Cerebellar nuclear complex (tissue), 1 donor: ENCODE results near the gene HEATR3.

Experiments
- DNase-seq, 2 experiments: peaks; one replicate each; lab custom pipeline; 2025; lab: John Stamatoyannopoulos, UW

Gene HEATR3, protein sequence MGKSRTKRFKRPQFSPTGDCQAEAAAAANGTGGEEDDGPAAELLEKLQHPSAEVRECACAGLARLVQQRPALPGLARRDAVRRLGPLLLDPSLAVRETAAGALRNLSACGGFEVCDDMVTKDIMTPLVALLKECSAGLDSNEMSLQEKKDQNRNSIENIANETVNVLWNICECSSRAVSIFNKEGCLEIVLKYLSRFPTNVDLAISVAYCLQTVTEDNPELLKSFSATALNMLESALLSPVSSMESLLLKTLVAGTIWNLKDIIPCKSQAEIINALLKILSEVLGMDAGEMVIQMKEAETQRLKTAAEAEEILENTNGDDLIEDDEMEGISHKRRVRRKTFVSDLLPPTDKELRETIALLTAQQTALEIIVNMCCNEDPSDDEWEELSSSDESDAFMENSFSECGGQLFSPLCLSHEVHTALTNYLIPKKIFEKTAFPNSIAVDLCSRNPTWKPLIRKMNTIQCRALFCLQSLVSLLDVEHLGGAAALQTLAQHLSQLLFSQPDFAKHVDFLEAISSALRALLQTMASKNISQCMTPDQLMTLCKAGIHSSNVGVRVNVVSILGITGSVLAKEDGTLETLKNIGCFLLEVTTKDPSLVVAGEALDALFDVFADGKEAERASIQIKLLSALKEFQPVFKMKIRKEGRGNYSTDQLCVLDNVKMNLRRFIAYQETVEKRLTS

DNA sequence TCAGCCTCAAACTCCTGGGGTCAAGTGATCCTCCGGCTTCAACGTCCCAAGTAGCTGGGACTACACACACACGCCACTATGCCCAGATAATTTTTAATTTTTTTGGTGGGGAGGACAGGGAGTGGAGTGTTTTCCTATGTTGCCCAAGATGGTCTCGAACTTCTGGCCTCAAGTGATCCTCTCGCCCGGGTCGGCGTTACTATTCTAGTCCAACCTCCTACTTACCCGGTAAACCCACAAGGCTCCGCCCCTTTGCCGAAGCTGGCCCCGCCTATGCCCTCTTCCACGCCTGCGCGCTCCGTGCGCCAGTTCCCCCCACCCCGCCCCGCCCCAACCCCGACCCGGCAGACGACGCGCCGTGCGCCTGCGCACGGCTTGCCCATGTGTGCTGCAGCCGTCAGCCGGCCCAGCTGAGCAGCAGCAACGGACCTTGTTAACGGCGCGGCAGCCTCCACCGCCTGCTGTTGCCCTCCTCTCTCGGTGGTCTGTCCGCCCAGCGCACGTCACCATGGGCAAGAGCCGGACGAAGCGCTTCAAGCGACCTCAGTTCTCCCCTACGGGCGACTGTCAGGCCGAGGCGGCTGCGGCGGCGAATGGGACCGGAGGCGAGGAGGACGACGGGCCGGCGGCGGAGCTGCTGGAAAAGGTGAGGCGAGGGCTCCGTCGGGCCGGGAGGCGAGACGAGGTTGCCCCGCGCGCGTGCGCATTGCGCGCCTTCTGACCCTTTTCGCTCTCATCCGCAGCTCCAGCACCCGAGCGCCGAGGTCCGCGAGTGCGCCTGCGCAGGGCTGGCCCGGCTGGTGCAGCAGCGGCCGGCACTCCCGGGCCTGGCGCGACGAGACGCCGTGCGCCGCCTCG, at the start of gene HEATR3:
Gene HEATR3, plus strand, starts transcription at position 347 of the 858 bp plus-strand sequence. Its CDS starts 162 bp downstream, at position 509.
- peak in 1 of 2 experiments; percentile 55 for DNase-seq

DNA sequence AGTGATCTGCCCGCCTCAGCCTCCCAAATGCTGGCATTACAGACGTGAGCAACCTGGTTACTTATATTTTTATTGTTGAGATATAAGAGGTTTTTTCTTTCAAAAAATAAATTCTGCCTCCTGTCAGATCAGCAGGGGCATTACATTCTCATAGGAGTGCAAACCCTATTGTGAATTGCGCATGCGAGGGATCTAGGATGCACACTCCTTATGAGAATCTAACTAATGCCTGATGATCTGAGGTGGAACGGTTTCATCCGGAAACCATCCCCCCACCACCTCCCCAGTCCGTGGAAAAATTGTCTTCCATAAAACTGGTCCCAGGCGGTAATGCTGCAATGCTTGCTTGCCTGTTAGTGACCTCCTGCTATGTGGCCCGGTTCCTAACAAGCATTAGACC, 48.2 kb upstream of the HEATR3 start:
- DNase-seq, result no peak

DNA sequence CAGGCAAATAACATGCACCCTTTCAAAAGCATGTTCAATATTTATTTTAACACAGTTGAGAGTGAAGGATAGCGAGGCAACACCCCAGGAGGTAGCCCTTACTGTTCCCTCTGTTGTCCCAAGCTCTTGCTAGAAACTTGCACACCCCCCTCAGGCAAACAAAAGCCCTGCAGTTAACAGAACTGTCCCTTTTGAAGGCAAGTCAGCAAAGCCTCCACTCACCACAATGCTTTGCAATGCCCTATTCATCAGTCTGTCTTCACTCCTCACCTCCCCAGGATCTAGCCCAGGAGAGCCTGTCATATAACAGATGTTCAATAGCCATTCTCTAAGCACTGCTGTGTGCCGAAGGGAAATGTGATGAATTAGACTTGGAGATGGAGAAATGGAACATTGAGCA, 44.2 kb upstream of the HEATR3 start:
- DNase-seq, result no peak

DNA sequence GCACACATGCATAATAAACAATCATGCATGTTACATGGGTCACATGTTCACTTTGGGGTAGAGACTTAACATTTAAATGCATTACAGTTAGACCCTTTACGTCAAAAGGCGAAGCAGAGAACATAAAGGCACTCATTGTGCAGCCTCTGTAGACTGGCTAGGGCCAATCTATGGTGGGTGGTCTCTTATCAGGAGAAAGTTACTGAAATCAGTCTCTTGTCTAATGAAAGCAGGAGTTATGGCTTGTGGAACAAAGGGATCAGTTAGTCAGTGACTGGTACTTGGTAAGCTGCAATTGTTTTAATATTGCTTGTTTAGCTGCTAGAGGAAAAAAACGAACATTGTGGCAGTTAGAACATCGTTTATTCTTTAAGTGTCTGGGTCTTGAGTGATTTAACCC, 42.1 kb upstream of the HEATR3 start:
- DNase-seq, result no peak

DNA sequence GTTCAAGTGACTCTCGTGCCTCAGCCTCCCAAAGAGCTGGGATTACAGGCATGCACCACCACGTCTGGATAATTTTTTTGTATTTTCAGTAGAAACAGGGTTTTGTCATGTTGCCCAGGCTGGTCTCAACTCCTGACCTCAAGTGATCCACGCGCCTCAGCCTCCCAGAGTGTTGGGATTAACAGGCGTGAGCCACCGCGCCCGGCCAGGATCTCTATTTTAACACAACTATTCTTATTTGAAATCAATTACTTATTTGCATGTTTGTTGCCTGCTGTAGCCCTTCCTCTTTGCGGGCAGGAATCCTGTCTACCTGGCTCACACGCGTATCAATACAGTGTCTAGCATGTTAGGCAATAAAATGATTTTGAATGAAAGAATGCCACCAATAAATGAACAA, 41.6 kb upstream of the HEATR3 start:
- no peak for DNase-seq

DNA sequence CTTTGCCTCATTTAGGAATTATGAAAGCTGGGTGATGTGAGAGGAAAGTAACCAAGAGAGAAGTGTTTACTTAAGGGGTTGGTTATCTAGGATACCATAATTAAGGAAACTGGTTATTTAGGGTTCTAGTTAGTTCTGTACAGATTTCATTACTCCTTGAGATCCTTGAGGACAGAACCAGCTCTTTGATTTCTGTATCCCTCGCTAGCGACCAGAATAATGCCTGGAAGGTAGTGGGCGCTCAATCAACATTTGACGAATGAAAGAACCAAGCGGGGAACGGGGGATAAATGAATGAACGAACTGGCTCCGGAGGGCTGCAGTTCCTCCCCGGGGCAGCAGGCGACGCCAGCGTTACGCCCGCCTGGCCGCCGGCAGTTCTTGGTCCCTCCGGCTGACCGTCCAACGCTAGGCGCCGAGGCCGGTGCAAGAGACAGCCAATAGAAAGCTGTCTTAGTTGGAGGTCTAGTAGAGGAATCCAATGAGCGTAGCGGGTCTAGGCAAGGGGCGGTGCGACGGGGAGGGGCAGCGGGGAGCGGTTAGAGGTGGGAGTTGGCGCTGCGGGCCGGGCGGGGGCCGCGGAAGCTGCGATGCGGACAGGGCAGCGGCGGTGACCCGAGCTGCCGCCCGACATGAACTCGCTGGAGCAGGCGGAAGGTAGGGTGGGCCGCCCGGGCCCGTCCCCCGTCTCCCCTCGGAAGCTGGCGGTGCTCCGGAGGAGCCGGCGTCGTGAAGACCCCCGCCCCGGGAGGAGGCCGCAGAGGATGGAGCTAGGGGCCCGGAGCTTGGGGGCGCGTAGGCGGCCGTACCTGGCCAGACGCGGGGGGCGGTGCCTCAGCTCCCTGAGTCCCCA, 40.9 kb upstream of the HEATR3 start, which contains the start of gene CNEP1R1:
Gene CNEP1R1, plus strand, starts transcription at position 542 of the 853 bp plus-strand sequence. Its CDS starts 91 bp downstream, at position 633.
- DNase-seq, result peak; percentile 60 to 83

DNA sequence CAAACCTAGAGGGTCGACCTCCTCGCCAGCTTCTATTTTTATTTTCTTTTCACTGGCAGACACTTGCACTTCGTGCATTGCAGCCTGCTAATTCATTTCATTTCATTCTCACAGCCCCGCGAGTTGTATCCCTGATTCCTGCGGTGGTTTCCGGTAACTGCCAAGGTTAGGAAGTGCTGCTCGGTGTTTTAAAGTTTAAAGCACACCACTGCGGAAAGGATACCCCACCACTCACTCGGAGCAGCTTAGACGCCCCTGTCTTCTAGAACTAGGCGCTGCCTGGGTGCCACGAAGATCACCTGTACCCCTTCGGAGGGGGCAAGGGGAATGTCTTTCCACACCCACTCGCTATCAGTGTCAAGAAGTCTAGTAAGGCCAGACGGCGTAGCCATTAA, 40.2 kb upstream of the HEATR3 start:
- no peak for DNase-seq

DNA sequence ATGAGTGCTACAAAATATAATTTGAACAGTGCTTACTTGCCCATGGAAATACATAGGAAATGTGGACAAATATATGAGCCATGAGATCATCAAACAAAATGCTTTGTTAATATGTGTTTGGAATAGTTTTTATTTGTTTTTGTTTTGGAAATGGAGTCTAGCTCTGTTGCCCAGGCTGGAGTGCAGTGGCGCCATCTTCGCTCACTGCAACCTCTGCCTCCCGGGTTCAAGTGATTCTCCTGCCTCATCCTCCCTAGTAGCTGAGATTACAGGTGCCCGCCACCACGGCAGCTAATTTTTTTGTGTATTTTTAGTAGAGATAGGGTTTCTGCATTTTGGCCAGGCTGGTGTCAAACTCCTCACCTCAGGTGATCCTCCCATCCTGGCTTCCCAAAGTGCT, 37.9 kb upstream of the HEATR3 start:
- no peak for DNase-seq

DNA sequence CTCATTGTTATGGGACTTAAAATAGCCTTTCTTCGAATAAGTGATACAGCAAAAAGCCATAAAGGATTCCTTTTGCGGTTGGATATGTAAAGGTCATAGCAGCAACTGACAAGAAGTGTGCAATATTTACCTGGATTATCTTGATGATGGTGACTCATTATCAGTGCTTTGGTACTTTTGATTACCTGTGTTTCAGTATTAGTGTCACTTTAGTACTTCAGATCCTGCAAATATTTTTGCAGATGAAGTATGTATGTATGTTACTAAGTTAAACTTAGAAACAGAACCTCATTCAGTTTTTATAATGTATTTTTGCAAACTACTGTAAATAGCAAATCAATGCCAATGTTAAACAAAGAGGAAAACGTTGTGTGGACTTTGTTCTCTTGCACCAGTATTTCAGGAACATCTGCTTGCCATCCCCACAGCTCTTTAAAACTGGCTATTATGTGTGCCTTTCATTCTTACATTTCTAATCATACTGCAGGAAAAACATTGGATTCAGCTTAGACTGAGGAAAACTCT, 30.2 kb upstream of the HEATR3 start:
- no peak for DNase-seq

DNA sequence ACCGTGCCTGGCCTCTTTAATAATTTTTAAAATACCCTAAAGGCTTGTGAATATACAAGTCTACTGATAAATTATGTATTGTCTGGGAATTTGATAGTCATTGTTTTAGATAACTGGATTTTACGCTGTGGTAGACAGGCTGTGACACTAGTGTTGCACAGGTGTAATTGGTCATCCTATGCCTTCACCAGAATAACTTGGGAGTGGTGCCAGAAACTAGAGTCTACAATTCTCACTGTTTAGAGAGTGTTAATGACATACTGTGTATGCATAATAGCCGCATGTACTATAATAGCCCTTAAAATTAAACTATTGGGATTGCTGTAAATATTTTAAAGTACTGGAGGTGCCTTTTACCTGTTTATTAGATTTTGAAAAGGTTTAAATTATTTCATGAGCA, 29.3 kb upstream of the HEATR3 start:
- no peak for DNase-seq

DNA sequence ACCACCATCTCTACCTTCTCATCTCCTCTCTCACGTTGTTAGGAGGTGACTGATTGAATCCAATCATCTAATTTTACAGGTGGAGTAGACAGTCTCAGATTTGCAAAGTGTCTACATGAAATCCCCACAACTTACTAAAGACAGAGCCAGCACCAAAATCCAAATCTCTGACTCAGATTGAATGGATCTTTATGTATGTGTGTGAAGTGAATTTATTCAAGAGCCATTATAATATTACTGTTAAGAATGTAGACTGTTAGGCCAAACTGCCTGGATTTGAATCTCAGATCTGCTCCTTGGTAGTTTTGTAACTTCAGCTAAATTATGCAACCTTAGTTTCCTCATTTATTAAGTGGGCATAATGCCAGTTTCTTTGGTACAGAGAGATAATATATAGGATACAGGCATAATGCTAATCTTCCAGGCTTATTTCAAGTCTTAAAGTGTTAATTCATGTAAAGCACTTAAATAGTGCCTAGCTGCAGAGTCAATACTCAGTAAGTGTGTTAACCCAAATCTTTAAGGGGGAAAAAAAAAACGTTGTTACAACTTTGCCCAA, 28.0 kb upstream of the HEATR3 start:
- DNase-seq, result no peak

DNA sequence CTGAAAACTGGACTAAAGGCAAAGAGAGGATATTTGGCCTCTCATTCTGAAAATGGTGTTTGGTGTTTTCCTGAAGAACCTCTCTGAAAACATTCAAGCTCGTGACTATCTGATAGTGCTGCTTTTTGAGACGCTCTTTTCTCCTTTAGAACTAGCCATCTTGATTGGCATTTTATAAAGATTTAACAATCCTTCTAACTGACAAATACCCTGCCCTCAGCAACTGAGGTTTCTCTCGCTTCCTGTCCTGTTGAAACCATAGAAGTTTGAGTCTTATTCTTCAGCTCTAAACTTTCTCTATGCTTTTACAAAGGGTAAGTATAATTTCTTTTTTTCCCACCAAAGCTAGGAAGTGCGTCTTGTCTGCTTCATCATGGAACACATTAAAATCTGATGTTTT, 27.5 kb upstream of the HEATR3 start:
- no peak for DNase-seq

DNA sequence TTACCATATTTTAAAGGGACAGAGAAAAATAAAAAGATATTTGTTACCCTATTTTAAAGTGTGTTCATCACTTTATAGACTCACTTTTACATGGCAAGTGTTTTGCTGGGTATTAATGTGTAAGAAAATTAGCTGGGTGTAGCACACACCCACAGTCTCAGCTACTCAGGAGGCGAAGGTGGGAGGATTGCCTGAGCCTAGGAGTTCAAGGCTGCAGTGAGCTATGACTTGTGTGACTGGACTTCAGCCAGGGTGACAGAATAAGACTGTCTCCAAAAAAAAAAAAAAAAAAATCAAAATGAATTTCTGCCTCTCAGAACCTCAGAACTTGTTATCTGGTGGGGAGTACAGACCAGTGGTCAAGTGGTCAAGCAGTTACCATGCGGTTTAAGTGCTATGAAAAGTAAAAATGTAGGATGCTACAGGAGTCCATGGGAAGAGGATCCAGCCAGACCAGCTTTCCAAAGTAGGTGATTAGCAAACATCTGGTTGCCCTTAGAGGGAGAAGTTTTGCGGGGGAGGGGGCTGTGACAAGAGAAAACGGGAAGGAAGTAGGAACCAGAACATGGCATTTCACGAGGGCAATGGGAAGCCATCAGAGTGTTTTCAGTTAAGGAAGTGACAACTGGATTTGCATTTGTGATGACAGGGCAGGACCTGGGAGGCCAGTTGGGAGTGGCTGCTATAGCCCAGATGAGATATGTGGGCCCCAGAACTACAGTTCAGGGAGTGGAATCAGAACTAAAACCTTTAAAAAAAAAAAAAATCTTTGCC, 26.8 kb upstream of the HEATR3 start:
- no peak for DNase-seq

DNA sequence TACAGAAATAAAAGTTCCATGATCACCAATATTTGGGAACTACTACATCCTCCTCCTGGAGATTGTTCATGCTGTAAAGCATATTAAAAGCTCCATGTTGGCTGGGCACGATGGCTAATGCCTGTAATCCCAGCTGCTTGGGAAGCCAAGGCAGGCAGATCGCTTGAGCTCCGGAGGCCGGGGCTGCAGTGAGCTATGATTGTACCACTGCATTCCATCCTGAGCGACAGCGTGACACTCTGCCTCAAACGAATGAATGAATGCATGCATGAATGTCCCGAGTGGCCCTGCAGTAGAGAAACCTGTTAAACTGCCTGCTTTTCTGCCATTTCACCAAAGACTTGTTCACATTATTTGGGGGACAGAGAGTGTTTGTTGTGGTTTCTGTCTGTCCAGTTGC, 25.8 kb upstream of the HEATR3 start:
- no peak for DNase-seq

DNA sequence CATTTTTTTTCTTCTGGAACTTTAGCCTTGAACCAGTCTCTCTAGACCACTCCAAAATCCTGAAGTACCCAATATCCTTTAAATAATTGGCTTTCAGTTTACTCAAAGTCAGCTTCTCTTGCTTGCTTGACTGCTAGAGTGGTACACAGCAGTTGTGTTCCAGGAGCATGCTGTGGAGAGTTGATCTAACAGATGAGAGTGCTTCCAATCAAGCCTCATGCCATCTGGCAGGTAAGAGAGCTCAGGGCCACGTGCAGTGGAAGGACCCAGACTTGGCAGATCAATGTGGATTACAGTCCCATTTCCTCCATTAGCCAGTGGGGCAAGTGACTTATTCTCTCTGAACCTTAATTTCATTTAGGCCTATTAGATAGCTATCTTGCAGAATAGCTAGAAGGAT, 25.1 kb upstream of the HEATR3 start:
- no peak for DNase-seq

DNA sequence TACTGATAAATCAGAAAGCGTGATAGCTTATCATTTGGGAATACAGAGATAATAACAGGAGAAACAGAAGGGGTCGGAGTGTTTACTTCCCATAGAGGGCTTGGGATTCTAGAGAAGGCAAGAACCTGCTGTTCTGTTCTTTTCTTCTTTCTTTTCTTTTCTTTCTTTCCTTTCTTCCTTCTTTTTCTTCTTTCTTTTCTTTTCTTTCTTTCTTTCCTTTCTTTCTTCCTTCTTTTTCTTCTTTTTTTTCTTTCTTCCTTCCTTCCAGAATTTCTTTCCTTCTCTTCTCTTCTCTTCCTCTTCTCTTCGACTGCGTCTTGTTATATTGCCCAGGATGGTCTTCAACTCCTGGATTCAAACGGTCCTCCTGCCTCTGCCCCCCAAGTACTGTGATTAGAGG, 22.4 kb upstream of the HEATR3 start:
- no peak for DNase-seq

DNA sequence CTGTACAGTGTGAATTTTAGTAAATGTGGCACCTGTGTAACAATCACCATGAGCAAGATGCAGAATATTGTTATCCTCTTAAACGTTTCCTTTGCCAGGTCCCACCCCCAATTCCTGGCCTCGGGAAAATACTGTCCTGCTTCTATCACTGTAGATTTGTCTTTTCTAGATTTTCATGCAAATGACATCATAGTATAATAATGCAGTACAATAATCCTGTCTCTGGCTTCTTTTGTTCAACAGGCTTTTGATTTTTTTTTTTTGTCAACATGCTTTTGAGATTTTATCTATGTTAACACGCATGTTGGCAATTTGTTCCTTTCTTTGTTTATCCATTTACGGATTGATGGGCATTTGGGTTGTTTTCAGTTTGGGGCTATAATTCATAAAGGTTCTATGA, 20.4 kb upstream of the HEATR3 start:
- no peak for DNase-seq

DNA sequence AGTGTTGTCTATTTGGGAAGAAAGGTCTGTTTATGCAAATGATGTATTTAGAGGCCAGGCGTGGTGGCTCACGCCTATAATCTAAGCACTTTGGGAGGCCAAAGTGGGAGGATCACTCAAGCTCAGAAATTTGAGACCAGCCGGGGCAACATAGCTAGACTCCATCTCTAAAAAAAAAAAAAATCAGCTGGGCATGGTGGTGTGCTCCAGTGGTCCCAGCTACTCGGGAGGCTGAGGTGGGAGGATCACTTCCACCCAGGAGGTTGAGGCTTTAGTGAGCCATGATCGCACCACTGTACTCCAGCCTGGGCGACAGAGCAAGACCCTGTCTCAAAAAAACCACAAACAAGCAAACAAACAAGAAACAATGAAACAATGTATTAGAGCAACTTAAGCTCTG, 18.9 kb upstream of the HEATR3 start:
- no peak for DNase-seq

DNA sequence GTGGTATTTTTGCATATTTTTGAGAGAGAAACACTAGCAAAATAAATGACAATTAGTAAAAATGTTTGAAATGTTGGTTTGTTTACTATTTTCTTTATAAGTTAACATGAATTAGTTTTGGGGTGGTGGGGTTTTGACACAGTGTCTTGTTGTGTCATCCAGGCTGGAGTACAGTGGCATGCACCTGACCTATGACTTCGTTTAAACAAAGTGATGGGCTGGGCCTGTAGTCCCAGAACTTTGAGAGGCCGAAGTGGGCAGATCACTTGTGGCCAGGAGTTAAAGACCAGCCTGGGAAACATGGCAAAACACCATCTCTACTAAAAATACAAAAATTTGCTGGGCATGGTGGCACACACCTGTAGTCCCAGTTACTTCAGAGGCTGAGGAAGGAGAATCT, 17.9 kb upstream of the HEATR3 start:
- no peak for DNase-seq

DNA sequence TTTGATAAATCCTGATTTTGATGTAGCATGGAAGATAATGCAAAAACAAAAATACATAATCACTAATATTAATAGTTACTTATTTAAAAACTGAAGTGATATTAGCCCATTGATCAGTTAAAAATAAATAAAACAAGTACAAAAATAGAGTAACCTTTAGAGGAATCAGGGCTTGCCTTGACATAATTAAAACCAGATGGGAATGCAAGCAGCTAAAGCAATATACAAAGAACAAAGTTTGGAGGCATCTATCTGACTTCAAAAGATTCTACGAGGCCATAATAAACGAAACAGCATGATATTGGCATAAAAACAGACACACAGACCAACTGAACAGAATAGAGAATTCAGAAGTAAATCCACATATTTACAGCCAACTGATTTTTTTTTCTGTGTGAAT, 15.0 kb upstream of the HEATR3 start:
- no peak for DNase-seq
